ENCODE measurements around the gene PIK3C2G.
"Not testable (repeated sequence)": the region's sequence is repeated elsewhere in the genome, so short reads cannot be mapped to it uniquely, and the experiment has no call there.

The PIK3C2G gene

DNA sequence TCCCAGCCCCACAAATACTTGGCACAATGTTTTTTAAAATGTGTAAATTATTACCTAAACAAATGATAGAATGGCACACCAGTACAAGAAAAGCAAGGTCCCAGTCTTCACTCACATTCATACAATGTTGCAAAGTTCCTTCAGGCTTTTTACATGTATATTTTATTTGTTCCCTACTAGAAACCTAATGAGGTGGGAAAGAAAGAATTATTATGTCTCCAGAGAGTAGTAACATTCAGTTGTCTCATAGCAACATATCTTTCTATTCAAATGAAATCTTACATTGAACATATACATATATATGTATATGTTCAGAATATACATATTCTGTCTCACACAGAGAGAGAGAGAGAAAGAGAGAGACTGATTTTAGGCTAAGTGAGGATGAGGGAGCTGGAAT lies 391.3 kb downstream of the PIK3C2G start:
- DNase-seq, result no peak

DNA sequence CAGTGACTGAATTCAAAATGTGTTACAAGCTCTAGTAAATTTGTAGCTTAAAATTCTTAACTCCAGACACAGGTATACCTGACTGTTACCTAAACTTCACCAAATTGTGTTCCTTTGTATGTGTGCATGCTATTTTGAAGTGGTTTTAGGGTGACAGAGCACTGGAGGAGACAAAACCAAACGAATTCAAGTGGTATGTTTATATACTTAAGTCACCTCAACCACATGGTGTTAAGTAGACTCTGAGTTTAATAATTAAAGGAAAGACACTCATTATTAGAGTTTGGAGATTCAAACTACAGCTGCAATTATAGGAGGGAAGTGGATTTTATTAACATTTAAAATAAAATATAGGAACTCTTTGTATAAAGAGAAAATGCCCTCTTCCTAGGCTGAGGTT lies 392.1 kb downstream of the PIK3C2G start:
- DNase-seq, result no peak

DNA sequence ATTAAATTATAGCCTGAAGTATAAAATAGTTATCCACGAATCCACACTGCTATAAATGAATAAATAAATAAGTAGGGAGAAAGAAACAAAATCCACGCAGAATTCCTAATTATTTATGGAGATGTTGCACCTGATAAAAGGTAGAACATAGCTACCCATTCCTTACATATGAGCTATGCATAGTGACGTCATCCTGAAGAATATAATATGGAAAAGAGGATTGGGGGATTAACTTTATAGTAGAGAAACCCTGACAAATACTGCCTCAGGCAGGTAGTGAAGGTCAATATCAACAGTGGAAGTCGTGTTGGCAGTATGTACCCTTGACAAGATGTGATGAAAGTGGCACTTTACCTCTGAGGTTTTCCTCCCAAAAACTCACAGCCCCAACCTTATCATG lies 394.0 kb downstream of the PIK3C2G start:
- no peak for DNase-seq

DNA sequence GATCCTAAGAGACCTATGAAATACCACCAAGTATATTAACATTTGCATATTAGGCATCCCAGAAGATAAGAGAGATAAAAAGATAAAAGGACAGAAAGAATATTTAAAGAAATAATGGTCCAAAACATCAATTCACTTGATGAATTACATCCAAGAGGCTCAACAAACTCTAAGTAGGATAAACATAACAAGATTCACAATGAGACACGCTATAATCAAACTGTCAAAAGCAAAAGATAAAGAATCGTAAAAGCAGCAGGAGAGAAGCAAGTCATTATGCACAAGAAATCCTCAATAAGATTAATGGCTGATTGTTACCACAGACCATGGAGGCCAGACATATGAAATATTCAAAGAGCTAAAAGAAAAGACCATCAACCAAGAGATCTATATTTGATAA lies 396.9 kb downstream of the PIK3C2G start:
- DNase-seq, result no peak

DNA sequence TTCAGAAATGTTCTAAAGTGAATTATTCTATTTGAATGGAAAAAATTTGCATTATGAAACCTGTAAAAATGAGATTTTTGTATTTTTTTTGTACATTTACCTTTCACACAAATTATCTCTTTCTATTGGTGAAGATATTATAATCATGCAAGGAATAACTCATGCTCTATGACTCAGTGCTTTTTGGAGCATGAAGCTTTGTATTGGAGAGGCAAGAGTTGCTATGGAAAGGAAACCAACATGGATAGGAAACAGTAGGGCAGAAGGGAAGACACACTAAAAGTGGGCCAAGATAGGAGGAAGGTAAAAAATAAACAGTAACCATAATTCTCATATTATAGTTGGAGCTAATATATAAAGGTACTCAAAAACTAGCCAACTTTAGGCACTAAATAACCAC lies 397.5 kb downstream of the PIK3C2G start:
- no peak for DNase-seq

DNA sequence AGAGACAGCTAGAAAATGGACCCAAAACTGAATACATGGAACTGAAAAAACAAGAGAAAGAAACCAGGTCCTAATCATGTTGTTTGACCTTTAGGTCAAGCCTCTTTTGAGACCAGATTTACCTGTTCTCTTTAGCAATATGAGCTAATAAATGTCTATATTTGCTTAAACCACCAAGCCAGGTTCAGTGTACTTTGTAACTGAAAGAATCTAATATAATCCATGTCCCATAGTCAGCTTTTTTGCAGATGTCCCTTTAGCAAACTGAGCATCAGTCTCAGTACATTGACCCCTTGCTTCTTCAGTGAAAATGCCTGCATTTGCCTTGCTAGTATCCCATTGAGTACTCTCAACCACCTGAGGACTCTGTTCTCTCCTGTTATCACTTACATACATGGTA lies 414.8 kb downstream of the PIK3C2G start:
- no peak for DNase-seq

DNA sequence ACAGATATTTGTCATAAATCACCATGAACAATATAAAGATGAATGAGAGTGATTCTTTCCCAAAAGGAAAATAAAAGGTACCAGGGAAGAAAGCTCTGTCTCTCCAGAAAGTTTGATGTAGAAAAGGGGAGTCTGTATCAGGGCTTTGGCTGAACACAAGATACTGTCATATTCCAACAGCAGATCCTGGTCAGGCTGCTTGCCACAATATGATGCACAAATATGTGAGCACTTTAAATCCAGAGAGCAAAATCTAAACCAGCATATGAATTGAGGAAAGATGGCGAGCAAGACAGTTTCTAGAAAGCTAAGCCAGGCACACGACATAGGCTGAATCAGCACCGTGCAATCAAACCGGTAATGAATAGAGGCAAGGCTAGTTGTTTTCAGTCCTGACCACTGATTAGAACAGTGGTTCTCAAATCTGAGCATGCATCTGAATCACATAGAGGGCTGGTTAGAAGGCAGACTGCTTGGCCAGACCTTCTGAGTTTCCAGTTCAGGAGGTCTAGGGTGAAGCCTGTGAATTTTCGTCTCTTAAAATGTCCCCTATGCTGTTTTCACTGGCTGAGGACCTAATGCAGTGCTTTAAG lies 415.8 kb downstream of the PIK3C2G start:
- no peak for DNase-seq

DNA sequence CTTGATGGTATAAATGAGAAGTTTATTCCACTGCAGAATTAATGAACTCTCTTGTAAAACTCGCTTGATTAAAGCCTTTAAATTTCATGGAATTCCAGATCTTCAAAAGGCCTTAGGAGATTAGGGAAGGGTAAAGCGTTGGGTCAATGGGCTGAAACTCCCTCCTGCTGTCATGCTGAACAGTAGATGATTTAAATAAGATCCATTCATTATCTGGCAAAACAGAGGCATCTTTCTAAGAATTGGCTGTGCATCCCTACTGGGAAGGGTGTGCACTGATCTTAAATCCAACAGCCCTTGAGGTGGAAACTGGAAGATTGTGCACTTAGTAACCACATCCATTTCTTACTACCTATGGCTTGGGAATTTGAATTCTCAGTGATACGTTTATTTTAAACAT lies 420.5 kb downstream of the PIK3C2G start:
- no peak for DNase-seq

DNA sequence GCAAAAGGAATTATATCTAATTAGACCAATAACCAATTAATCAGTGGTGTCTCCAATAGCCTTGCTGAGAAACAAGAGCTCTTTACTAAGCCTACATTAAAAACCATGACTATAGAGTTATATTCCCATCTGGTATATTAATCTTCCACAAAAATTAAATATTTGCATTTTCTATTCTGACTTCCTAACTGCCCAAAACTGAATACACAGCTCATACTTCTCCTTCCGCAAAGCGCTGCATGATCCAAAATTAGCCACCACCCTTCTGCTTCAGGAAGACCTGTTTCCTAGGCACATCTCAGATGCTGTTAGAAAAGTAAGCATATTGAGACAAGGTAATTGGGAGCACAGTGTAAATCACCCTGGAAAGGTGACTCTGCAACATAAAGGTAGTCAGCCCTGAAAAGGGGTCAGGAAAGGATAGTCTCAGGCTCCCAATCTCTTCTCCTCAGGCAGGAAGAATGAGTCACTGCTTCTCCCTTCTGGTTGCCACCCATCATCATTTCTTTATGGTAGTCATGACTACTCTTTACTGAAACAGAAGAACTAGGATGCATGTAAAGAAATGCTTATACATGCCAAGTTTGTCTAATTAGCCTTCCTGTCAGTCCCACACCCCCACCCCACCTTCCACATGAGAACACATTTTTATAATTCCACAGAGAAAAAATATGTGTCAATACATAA lies 422.2 kb downstream of the PIK3C2G start:
- DNase-seq, result no peak

DNA sequence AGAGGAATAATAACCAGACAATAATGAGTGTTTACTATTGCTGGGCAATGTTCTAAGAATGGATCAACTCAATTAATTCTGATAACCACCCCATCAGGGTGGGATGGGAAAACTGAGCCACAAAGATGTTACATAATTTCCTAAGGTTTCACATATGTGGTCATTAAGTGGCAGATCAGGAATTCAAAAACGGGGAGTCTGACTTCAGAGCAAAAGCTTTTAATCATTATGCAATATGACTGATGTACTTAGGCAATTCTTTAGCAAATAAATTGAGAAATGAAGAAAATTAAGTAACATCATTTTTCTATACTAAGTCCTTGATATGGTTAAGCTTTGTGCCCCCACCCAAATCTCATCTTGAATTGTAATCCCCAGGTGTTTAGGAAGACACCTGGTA lies 423.1 kb downstream of the PIK3C2G start:
- DNase-seq, result no peak

DNA sequence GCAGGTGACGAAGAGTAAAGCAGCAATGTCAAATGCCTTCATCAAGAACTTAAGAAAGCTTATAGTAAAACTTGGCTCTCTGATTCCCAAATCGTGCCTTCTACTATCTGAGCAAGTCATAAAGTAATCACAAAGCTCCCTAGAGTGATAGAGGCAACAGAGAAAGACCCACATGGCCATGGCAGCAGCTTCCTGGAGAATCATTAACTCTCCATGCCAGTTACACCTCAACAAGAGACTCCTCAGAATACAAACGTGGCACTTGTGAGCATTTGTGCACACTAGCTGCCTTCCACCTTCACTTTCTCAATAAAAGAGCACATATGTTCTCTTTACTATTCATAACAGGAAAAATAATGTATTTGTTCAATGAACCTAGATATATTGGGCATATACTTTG lies 428.5 kb downstream of the PIK3C2G start:
- DNase-seq, result no peak

DNA sequence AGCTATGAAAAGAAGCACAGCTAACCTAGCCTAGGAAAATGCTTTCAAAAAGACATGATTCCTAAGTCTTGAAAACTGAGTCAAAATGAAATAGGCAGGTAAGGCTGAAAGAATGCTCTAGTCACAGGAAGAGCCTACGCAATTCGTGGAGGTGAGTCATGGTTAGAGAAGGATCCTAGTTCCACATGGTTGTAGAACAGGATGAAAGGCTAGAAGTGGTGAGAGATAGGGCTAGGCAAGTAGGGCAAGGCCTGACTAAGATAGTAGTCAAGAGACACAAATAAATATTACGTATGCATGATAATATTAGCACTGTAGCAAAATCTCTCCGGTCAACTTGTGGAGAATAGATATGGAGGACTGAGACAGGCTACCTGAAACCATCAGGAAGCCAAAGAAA lies 429.3 kb downstream of the PIK3C2G start:
- no peak for DNase-seq

DNA sequence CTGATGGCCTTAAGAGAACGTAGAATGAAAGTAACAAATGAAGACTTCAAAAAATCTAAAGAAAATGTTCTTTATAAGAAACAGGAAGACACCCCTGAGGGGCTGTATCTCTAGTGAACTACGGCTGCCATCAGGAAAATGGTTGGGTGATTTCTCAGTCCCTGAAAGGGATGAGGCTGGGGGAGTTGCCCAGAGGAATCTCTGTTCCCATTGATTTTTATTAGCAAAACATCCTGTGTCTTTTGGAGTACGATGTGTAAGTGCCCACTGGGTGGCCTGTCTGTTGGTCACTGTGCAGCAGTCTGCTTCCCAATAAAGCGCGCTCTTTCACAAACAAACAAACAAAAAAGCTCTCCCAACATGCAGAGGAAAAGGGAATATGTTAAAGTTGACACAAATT lies 432.7 kb downstream of the PIK3C2G start:
- not testable (repeated sequence) for DNase-seq

DNA sequence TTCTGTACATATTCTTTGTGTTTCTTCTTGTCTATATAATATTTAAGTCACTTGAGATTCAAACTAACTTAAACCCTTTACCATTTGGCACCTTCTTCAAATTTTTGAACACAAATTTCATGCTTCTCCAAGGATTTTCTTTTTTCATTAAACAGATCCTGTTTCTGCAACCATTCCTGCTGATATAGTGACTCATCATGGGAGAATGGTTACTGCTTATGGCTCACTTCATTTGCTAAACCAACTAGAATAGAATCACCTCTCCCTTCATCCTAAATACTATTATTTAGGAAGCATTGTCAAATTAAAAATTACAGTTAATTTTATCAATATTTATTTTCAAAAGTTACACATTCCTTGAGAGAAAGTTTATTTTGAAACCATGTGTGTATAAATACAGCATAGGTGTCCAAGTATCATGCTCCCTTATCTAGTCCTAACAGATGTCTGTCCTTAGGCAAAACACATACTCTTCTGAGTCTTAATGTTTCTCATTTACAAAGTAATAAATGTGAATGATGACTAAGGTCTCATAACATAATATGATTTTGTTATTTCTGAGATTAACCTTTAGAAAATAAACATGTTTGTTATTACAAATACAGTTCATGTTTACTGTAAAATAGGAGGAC lies 435.8 kb downstream of the PIK3C2G start:
- DNase-seq, result no peak
